ENCODE data around the gene COL9A1.

COL9A1 gene

GRCh38 chr6:70282312-70282918 lies 20.5 kb downstream of the COL9A1 start:
- CTCF ChIA-PET = no interaction called here
- DNase-seq (ENCODE audit: extremely low spot score) = no peak
- POLR2A ChIA-PET = no interaction called here
- TF ChIP-seq L3MBTL2 (conservative IDR thresholded peaks at IDR 0.05) = 0 out of 2 replicates have a peak, but pooled peaks have one; percentile 10
- no peak for TF ChIP-seq ARNT (IDR thresholded peaks at IDR 0.05)

- CTCF ChIA-PET = no interaction called here
- POLR2A ChIA-PET = no interaction called here
- TF ChIP-seq BHLHE40 (IDR thresholded peaks at IDR 0.05; ENCODE audit: borderline replicate concordance) = no peak
- no peak for DNase-seq (ENCODE audit: extremely low spot score)
Observed at GRCh38 chr6:70281923-70282311, 21.0 kb downstream of the COL9A1 start.

DNA sequence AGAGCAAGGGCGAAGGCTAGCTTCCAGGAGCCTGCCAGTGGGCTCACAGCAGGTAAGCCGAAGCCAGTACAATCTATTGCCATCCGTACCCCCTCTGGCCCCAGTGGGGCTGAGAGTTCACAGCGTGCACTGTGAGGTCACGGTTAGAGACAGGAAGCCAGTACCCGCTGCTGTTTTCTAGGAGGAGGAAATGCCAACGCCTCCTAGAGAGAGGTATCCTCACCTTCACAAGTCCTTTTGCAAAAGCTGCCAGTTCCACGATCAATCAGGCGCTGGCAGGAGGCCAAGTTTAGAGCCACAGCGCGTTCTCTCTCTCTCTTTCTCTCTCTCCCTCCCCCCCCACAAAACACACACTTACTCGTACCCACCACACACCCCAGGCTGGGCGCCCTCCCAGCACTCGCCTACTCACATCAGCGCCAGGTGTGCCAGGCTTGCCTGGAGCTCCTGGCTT lies 22.5 kb downstream of the COL9A1 start:
- ChIA-PET POLR2A (no interaction called here), CTCF (no interaction called here)
- DNase-seq (ENCODE audit: extremely low spot score) = no peak
- TF ChIP-seq LEF1 (IDR thresholded peaks at IDR 0.05; ENCODE audit: borderline replicate concordance) = no peak
- no peak for TF ChIP-seq L3MBTL2 (conservative IDR thresholded peaks at IDR 0.05)
- TF ChIP-seq SUZ12 (IDR thresholded peaks at IDR 0.05) = no peak
- TF ChIP-seq ARNT (IDR thresholded peaks at IDR 0.05) = no peak
- no peak for TF ChIP-seq BHLHE40 (IDR thresholded peaks at IDR 0.05; ENCODE audit: borderline replicate concordance)
- no peak for TF ChIP-seq FOXA1 (IDR thresholded peaks at IDR 0.05)
- no peak for TF ChIP-seq HDGF (IDR thresholded peaks at IDR 0.05; ENCODE audit: borderline replicate concordance)

GRCh38 chr6:70277470-70277869 lies 25.4 kb downstream of the COL9A1 start:
- no peak for DNase-seq (ENCODE audit: extremely low spot score)
- ChIA-PET CTCF (no interaction called here), POLR2A (no interaction called here)
- TF ChIP-seq ZNF384 (IDR thresholded peaks at IDR 0.05) (no peak), FOXM1 (IDR thresholded peaks at IDR 0.05; ENCODE audit: borderline replicate concordance) (no peak), NFRKB (IDR thresholded peaks at IDR 0.05) (no peak), FOXA1 (IDR thresholded peaks at IDR 0.05) (no peak), TARDBP (IDR thresholded peaks at IDR 0.05) (no peak), ARNT (IDR thresholded peaks at IDR 0.05) (no peak), HDGF (IDR thresholded peaks at IDR 0.05; ENCODE audit: borderline replicate concordance) (no peak), CTBP1 (IDR thresholded peaks at IDR 0.05; ENCODE audit: borderline replicate concordance) (no peak), BHLHE40 (IDR thresholded peaks at IDR 0.05; ENCODE audit: borderline replicate concordance) (no peak), FOXK2 (IDR thresholded peaks at IDR 0.05) (no peak), SP1 (IDR thresholded peaks at IDR 0.05) (no peak), LEF1 (IDR thresholded peaks at IDR 0.05; ENCODE audit: borderline replicate concordance) (no peak)
- TF ChIP-seq, protein P1, sequence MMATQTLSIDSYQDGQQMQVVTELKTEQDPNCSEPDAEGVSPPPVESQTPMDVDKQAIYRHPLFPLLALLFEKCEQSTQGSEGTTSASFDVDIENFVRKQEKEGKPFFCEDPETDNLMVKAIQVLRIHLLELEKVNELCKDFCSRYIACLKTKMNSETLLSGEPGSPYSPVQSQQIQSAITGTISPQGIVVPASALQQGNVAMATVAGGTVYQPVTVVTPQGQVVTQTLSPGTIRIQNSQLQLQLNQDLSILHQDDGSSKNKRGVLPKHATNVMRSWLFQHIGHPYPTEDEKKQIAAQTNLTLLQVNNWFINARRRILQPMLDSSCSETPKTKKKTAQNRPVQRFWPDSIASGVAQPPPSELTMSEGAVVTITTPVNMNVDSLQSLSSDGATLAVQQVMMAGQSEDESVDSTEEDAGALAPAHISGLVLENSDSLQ (IDR thresholded peaks at IDR 0.05) = no peak

- POLR2A ChIA-PET = no interaction called here
- TF ChIP-seq FOXA1 (IDR thresholded peaks at IDR 0.05) = no peak
- no peak for TF ChIP-seq NFRKB (IDR thresholded peaks at IDR 0.05)
- no peak for TF ChIP-seq FOXK2 (IDR thresholded peaks at IDR 0.05)
- TF ChIP-seq BHLHE40 (IDR thresholded peaks at IDR 0.05; ENCODE audit: borderline replicate concordance) = no peak
- TF ChIP-seq CTBP1 (IDR thresholded peaks at IDR 0.05; ENCODE audit: borderline replicate concordance) = no peak
- no peak for TF ChIP-seq L3MBTL2 (conservative IDR thresholded peaks at IDR 0.05)
- no peak for TF ChIP-seq LEF1 (IDR thresholded peaks at IDR 0.05; ENCODE audit: borderline replicate concordance)
- TF ChIP-seq, protein P1 (IDR thresholded peaks at IDR 0.05) = no peak
- no peak for TF ChIP-seq TARDBP (IDR thresholded peaks at IDR 0.05)
- CTCF ChIA-PET = no interaction called here
- no peak for DNase-seq (ENCODE audit: extremely low spot score)
Observed at GRCh38 chr6:70274338-70274737, 28.5 kb downstream of the COL9A1 start.

- POLR2A ChIA-PET = no interaction called here
- no peak for TF ChIP-seq FOXK2 (IDR thresholded peaks at IDR 0.05)
- TF ChIP-seq FOXM1 (IDR thresholded peaks at IDR 0.05; ENCODE audit: borderline replicate concordance) = no peak
- TF ChIP-seq SUZ12 (IDR thresholded peaks at IDR 0.05) = no peak
- TF ChIP-seq, protein P1 (IDR thresholded peaks at IDR 0.05) = no peak
- TF ChIP-seq CTBP1 (IDR thresholded peaks at IDR 0.05; ENCODE audit: borderline replicate concordance) = no peak
- CTCF ChIA-PET = no interaction called here
Observed at GRCh38 chr6:70272071-70272470, 30.8 kb downstream of the COL9A1 start.

GRCh38 chr6:70270287-70271005 lies 32.4 kb downstream of the COL9A1 start:
- TF ChIP-seq FOXM1 (IDR thresholded peaks at IDR 0.05; ENCODE audit: borderline replicate concordance) (peak; percentile 77; the same call in 1 of the 2 replicates), CTBP1 (IDR thresholded peaks at IDR 0.05; ENCODE audit: borderline replicate concordance) (peak; percentile 77; the same call in 1 of the 2 replicates), FOXA1 (IDR thresholded peaks at IDR 0.05) (no peak), TARDBP (IDR thresholded peaks at IDR 0.05) (no peak), HDGF (IDR thresholded peaks at IDR 0.05; ENCODE audit: borderline replicate concordance) (no peak), ELF4 (IDR thresholded peaks at IDR 0.05) (no peak), L3MBTL2 (conservative IDR thresholded peaks at IDR 0.05) (no peak), NFRKB (IDR thresholded peaks at IDR 0.05) (no peak), FOXK2 (IDR thresholded peaks at IDR 0.05) (no peak), ZNF384 (IDR thresholded peaks at IDR 0.05) (0 out of 2 replicates have a peak, but pooled peaks have one; percentile 54), ARNT (IDR thresholded peaks at IDR 0.05) (peak; percentile 38; the same call in 1 of the 2 replicates), SUZ12 (IDR thresholded peaks at IDR 0.05) (no peak), SP1 (IDR thresholded peaks at IDR 0.05) (no peak), LEF1 (IDR thresholded peaks at IDR 0.05; ENCODE audit: borderline replicate concordance) (no peak)
- TF ChIP-seq, protein P1 (IDR thresholded peaks at IDR 0.05) = peak; percentile 89
- ChIA-PET POLR2A (no interaction called here), CTCF (interaction anchor here (0.6 to 1.2 kb wide), 2 partner anchors 57 to 685 kb away, joined by 3 read pairs; no protein-coding TSS in a partner anchor)
- peak; percentile 50 for DNase-seq (ENCODE audit: extremely low spot score)

More at GRCh38 chr6:70272071-70272470, 30.8 kb downstream of the COL9A1 start:
- no peak for DNase-seq (ENCODE audit: extremely low spot score)

Measured in HEK293T (cell line).